GM23338 (cell line): ENCODE data around the gene TWSG1. TPM values are rescaled to one million over a fixed set of nuclear protein-coding genes. Genes with fewer than 3 reads are reported as not detected.

Source experiments
- ATAC-seq: fragments of 200-7000 bp; cut with Tn5 transposase; 3 replicates; pipeline ENCODE4 v1.9.1; 2020
- DNase-seq: peaks from one replicate; pipeline ENCODE4 v3.0.0-alpha.2; 2015; ENCODE audit warnings: low spot score
- H2AFZ ChIP-seq: fragments of 200-600 bp; sonication (generic); 2 replicates; pipeline ENCODE4 v1.8.0; 2016; ENCODE audit warnings: antibody characterized with exemption, mild to moderate bottlenecking, moderate library complexity
- H3F3A ChIP-seq: fragments of 200-600 bp; sonication (generic); replicated peaks from 2 replicates; pipeline ENCODE4 v1.8.0; 2017; ENCODE audit warnings: antibody characterized with exemption, mixed run types, low read depth
- H3K27ac ChIP-seq: fragments of 200-600 bp; sonication (generic); 2 replicates; pipeline ENCODE4 v1.6.1; 2016; ENCODE audit warnings: low read depth
- H3K27me3 ChIP-seq: fragments of 200-600 bp; sonication (generic); 2 replicates; pipeline ENCODE4 v1.8.0; 2016; ENCODE audit warnings: mild to moderate bottlenecking, mixed run types, moderate library complexity; ENCODE audit not compliant: insufficient read depth
- H3K36me3 ChIP-seq: fragments of 200-600 bp; sonication (generic); 2 replicates; pipeline ENCODE4 v1.8.0; 2016; ENCODE audit warnings: mild to moderate bottlenecking; ENCODE audit not compliant: insufficient read depth
- H3K4me1 ChIP-seq: fragments of 200-600 bp; sonication (generic); 2 replicates; pipeline ENCODE4 v1.8.0; 2016; ENCODE audit warnings: mild to moderate bottlenecking, moderate library complexity; ENCODE audit not compliant: insufficient read depth
- H3K4me2 ChIP-seq: fragments of 200-600 bp; sonication (generic); 2 replicates; pipeline ENCODE4 v1.7.1; 2017; ENCODE audit warnings: mixed run types
- H3K4me3 ChIP-seq: fragments of 200-600 bp; sonication (generic); 2 replicates; pipeline ENCODE4 v1.6.1; 2016; ENCODE audit warnings: mixed run types
- H3K79me2 ChIP-seq: fragments of 200-600 bp; sonication (generic); replicated peaks from 2 replicates; pipeline ENCODE4 v1.8.0; 2017; ENCODE audit warnings: mild to moderate bottlenecking; ENCODE audit not compliant: insufficient read depth
- H3K9me2 ChIP-seq: fragments of 200-600 bp; sonication (generic); 2 replicates; pipeline ENCODE4 v1.8.0; 2017; ENCODE audit not compliant: insufficient read depth
- H4K20me1 ChIP-seq: fragments of 200-600 bp; sonication (generic); replicated peaks from 2 replicates; pipeline ENCODE4 v1.8.0; 2017; ENCODE audit warnings: mild to moderate bottlenecking; ENCODE audit not compliant: insufficient read depth
- H3K27ac Mint-ChIP-seq: 2 replicates; pipeline ENCODE4 v1.8.0; 2020; ENCODE audit warnings: inconsistent platforms, mild to moderate bottlenecking, moderate library complexity, mixed read lengths
- H3K27me3 Mint-ChIP-seq: 3 replicates; pipeline ENCODE4 v1.8.0; 2022; ENCODE audit warnings: low read depth, mild to moderate bottlenecking, moderate library complexity, mixed read lengths, inconsistent platforms; ENCODE audit not compliant: insufficient read depth, poor library complexity
- H3K36me3 Mint-ChIP-seq: 3 replicates; pipeline ENCODE4 v1.8.0; 2021; ENCODE audit warnings: low read depth, mild to moderate bottlenecking, inconsistent platforms, moderate library complexity, mixed read lengths
- H3K4me1 Mint-ChIP-seq: 3 replicates; pipeline ENCODE4 v1.8.0; 2020; ENCODE audit warnings: mild to moderate bottlenecking, inconsistent platforms, mixed read lengths
- H3K4me3 Mint-ChIP-seq: 3 replicates; pipeline ENCODE4 v1.8.0; 2021; ENCODE audit warnings: moderate library complexity, mild to moderate bottlenecking, inconsistent platforms, mixed read lengths
- H3K9me3 Mint-ChIP-seq: 3 replicates; pipeline ENCODE4 v1.8.0; 2020; ENCODE audit warnings: moderate library complexity, mild to moderate bottlenecking, inconsistent platforms, mixed read lengths
- EZH2 ChIP-seq: fragments of 200-600 bp; sonication (generic); IDR thresholded peaks from one replicate; pipeline ENCODE4 v1.8.0; 2017; ENCODE audit warnings: antibody characterized with exemption, mild to moderate bottlenecking, low read depth; ENCODE audit not compliant: unreplicated experiment
- EZH2phosphoT487 ChIP-seq: fragments of 200-600 bp; sonication (generic); IDR thresholded peaks from one replicate; pipeline ENCODE4 v1.8.1; 2018; ENCODE audit warnings: antibody characterized with exemption; ENCODE audit not compliant: unreplicated experiment
- ZNF114 ChIP-seq: fragments of 250-450 bp; sonication (Bioruptor Pico); IDR thresholded peaks from 2 replicates; pipeline ENCODE4 v1.5.0; 2020; ENCODE audit warnings: mild to moderate bottlenecking, moderate library complexity
- polyA plus RNA-seq: library from polyadenylated mRNA; unstranded; fragments of >200 nt; fragmentation: Nextera tagmentation; extraction: Ambion mirVana; gene quantifications from 2 replicates; pipeline ENCODE4 v1.2.1, GENCODE V29; 2016
- total RNA-seq: library from RNA; depleted of rRNA; stranded (reverse); fragments of >200 nt; shearing (Covaris generic); gene quantifications from 2 replicates; pipeline ENCODE4 v1.2.3, GENCODE V29; 2014
- TF ChIP-seq, protein P1 (sequence below), 2 experiments: fragments of 200-600 bp in 1 of 2; sonication (generic) in 1 of 2; conservative IDR thresholded peaks; 2 replicates each; pipeline versions ENCODE4 v1.5.1 to v1.6.1; 2016 to 2017; ENCODE audit warnings: antibody characterized with exemption in 2 of 2, low read depth in 2 of 2, mild to moderate bottlenecking in 2 of 2, moderate library complexity in 1 of 2
- TF ChIP-seq, protein P2 (sequence below): IDR thresholded peaks from one replicate; pipeline ENCODE4 v1.6.1; 2018; ENCODE audit warnings: antibody characterized with exemption; ENCODE audit not compliant: unreplicated experiment

The TWSG1 gene
- total and polyA plus RNA-seq, 2 experiments from 2014 or later: 11.5 to 29.1 TPM

DNA sequence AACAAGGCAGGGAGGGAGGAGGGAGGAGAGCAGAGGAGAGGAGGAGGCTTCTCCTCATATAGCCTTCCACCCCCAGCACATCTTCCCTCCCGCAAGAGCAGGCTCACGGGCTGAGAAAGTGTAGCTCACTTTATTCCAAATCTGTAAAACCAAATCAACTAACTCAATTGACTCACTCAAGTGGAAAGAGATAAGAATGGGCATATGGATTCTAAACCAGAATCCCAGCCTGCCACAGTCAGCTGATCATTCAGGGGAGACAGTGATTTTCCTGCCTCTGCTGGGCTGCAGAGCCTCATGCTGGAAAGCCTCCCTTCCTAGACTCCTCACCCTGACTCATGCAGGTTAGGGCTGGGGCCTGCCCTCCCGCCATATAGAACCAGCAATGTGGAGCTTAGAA is 4.2 kb upstream of the TWSG1 start:
- Histone ChIP-seq H3K27ac (no peak overlapping the region), H3F3A (no peaks in the 10 kb centered on the region), H3K4me2 (no peak overlapping the region), H4K20me1 (no peaks in the 10 kb centered on the region), H3K36me3 (no peaks in the 10 kb centered on the region; the same call in 1 of the 2 replicates), H3K4me1 (peaks cover 1% of the 10 kb centered on the region), H3K4me3 (no peak overlapping the region), H3K9me2 (no peaks in the 10 kb centered on the region; the same call in 1 of the 2 replicates), H3K79me2 (no peaks in the 10 kb centered on the region), H2AFZ (no peak overlapping the region), H3K27me3 (peaks cover 14% of the 10 kb centered on the region)
- H3K9me3 Mint-ChIP-seq: peaks cover 3% of the 10 kb centered on the region; the same call in 1 of the 3 replicates
- no peak for DNase-seq
- no peaks in the 10 kb centered on the region for H3K36me3 Mint-ChIP-seq
- H3K27ac Mint-ChIP-seq: no peak overlapping the region
- H3K4me1 Mint-ChIP-seq: peaks cover 3% of the 10 kb centered on the region; the same call in 1 of the 3 replicates
- peaks cover 7% of the 10 kb centered on the region for H3K27me3 Mint-ChIP-seq
- ATAC-seq: no peak
- no peak overlapping the region for H3K4me3 Mint-ChIP-seq
- TF ChIP-seq ZNF114: no peak

DNA sequence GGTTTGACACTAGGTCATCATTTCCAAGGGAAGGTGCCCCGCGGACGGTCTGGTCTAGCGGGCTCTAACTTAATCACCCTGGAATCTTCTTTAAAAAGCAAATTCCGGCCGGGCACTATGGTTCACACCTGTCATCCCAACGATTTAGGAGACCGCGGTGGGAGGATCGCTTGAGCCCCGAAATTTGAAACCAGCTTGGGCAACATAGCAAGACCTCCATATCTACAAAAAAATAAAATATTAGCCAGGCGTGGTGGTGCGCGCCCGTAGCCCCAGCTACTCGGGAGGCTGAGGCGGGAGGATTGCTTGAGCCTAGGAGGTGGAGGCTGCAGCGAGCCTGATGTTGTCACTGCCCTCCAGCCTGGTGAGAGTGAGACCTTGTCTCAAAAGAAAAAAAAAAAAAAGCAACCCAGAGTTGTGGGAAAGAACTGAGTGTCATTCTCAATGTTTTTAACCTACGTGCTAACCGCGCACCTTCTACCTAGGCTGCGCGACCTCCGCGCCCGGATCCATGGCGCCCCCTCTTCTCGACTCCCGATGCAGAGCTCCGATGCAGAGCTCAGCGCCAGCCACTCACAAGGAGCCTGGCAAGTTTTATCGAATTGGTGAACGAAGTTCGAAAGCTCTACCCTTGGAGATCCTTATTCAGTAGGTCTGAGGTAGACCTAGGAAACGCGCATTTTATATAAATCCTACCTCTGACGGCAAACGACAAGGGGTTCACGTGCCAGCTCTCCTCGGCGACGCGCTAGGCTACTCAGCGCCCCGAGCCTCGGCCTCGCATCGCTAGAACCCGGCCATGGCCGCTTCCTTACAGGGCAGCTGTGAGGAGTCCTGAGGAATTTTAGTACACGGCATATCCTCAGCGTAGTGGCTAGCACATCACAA is 888 bp upstream of the TWSG1 start:
- H3K4me3 Mint-ChIP-seq: peak overlapping the region; percentile 75
- peak; percentile 79 for DNase-seq
- H3K27ac Mint-ChIP-seq: peak overlapping the region; percentile 59; the same call in 1 of the 2 replicates
- H3K36me3 Mint-ChIP-seq: no peaks in the 10 kb centered on the region
- Histone ChIP-seq H3K27me3 (peaks cover 24% of the 10 kb centered on the region), H3K4me3 (peak overlapping the region; percentile 87), H3K79me2 (peaks cover 6% of the 10 kb centered on the region; the same call in 1 of the 2 replicates), H3K4me2 (peak overlapping the region; percentile 97), H3K36me3 (peaks cover 3% of the 10 kb centered on the region), H4K20me1 (peaks cover 9% of the 10 kb centered on the region; the same call in 1 of the 2 replicates), H3F3A (no peaks in the 10 kb centered on the region), H3K4me1 (peaks cover 6% of the 10 kb centered on the region), H3K27ac (peak overlapping the region; percentile 65; the same call in 1 of the 2 replicates), H3K9me2 (no peaks in the 10 kb centered on the region), H2AFZ (peak overlapping the region; percentile 97)
- H3K27me3 Mint-ChIP-seq: peaks cover 11% of the 10 kb centered on the region
- H3K9me3 Mint-ChIP-seq: 0 out of 3 replicates have a peak, but pooled peaks cover under 1% of the 10 kb centered on the region
- ATAC-seq: peak; percentile 72
- no peak for TF ChIP-seq EZH2phosphoT487
- TF ChIP-seq, protein P1, sequence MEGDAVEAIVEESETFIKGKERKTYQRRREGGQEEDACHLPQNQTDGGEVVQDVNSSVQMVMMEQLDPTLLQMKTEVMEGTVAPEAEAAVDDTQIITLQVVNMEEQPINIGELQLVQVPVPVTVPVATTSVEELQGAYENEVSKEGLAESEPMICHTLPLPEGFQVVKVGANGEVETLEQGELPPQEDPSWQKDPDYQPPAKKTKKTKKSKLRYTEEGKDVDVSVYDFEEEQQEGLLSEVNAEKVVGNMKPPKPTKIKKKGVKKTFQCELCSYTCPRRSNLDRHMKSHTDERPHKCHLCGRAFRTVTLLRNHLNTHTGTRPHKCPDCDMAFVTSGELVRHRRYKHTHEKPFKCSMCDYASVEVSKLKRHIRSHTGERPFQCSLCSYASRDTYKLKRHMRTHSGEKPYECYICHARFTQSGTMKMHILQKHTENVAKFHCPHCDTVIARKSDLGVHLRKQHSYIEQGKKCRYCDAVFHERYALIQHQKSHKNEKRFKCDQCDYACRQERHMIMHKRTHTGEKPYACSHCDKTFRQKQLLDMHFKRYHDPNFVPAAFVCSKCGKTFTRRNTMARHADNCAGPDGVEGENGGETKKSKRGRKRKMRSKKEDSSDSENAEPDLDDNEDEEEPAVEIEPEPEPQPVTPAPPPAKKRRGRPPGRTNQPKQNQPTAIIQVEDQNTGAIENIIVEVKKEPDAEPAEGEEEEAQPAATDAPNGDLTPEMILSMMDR (conservative IDR thresholded peaks at IDR 0.05; ENCODE audit: low read depth in 2 of 2): peak in 1 of 2 experiments; percentile 36; a peak in 2 of 4 replicates
- H3K4me1 Mint-ChIP-seq: peaks cover 9% of the 10 kb centered on the region; the same call in 2 of the 3 replicates

DNA sequence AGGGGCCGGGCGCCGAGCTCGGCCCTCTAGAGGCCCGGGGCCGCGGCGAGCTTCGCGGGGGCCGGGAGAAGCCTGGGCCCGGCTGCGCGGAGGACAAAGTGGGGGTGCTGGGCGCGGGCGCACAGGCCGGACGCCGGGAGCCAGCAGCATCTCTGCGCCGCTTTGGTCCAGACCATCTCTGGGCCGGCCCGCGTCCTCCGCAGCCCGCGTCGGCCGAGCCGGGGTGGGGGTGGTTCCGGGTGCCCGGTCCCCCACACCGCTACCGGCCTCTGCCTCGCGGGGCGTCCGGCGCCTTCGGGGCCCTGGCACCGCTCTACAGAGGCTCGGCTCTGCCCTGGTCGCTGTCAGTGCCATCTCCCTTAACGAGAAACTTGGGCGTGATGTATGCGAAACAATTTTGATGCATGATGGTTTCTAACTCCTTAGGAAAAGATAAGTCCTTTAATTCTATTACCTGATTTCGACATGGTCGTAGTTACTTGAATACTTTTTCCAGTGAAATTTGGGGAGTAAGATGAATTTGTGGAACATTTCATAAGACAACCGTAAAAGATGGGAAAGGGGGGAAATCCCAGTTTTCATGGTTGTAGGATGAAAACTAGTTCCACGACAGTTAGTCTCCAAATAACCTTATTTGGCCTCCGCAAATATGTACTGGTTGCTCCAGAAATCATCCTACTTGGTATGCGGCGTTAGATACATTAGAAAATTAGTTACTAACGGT is 562 bp downstream of the TWSG1 start:
- Histone ChIP-seq H3K4me3 (peak overlapping the region; percentile 86), H4K20me1 (peaks cover 9% of the 10 kb centered on the region; the same call in 1 of the 2 replicates), H3K4me1 (peaks cover 6% of the 10 kb centered on the region), H3K79me2 (peaks cover 6% of the 10 kb centered on the region; the same call in 1 of the 2 replicates), H3F3A (no peaks in the 10 kb centered on the region), H3K9me2 (no peaks in the 10 kb centered on the region), H3K4me2 (peak overlapping the region; percentile 95), H3K36me3 (peaks cover 3% of the 10 kb centered on the region; the same call in 1 of the 2 replicates), H2AFZ (peak overlapping the region; percentile 94), H3K27me3 (peaks cover 24% of the 10 kb centered on the region), H3K27ac (no peak overlapping the region)
- Mint-ChIP-seq H3K27ac (no peak overlapping the region), H3K27me3 (peaks cover 11% of the 10 kb centered on the region), H3K4me1 (peaks cover 9% of the 10 kb centered on the region; the same call in 2 of the 3 replicates), H3K4me3 (peak overlapping the region; percentile 87), H3K36me3 (no peaks in the 10 kb centered on the region), H3K9me3 (no peaks in the 10 kb centered on the region)
- DNase-seq (peak; percentile 73), ATAC-seq (peak; percentile 74)
- TF ChIP-seq, protein P2, sequence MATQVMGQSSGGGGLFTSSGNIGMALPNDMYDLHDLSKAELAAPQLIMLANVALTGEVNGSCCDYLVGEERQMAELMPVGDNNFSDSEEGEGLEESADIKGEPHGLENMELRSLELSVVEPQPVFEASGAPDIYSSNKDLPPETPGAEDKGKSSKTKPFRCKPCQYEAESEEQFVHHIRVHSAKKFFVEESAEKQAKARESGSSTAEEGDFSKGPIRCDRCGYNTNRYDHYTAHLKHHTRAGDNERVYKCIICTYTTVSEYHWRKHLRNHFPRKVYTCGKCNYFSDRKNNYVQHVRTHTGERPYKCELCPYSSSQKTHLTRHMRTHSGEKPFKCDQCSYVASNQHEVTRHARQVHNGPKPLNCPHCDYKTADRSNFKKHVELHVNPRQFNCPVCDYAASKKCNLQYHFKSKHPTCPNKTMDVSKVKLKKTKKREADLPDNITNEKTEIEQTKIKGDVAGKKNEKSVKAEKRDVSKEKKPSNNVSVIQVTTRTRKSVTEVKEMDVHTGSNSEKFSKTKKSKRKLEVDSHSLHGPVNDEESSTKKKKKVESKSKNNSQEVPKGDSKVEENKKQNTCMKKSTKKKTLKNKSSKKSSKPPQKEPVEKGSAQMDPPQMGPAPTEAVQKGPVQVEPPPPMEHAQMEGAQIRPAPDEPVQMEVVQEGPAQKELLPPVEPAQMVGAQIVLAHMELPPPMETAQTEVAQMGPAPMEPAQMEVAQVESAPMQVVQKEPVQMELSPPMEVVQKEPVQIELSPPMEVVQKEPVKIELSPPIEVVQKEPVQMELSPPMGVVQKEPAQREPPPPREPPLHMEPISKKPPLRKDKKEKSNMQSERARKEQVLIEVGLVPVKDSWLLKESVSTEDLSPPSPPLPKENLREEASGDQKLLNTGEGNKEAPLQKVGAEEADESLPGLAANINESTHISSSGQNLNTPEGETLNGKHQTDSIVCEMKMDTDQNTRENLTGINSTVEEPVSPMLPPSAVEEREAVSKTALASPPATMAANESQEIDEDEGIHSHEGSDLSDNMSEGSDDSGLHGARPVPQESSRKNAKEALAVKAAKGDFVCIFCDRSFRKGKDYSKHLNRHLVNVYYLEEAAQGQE: no peak
- TF ChIP-seq EZH2: no peak
